ENCODE measurements around the gene EMILIN3.

EMILIN3 gene

DNA sequence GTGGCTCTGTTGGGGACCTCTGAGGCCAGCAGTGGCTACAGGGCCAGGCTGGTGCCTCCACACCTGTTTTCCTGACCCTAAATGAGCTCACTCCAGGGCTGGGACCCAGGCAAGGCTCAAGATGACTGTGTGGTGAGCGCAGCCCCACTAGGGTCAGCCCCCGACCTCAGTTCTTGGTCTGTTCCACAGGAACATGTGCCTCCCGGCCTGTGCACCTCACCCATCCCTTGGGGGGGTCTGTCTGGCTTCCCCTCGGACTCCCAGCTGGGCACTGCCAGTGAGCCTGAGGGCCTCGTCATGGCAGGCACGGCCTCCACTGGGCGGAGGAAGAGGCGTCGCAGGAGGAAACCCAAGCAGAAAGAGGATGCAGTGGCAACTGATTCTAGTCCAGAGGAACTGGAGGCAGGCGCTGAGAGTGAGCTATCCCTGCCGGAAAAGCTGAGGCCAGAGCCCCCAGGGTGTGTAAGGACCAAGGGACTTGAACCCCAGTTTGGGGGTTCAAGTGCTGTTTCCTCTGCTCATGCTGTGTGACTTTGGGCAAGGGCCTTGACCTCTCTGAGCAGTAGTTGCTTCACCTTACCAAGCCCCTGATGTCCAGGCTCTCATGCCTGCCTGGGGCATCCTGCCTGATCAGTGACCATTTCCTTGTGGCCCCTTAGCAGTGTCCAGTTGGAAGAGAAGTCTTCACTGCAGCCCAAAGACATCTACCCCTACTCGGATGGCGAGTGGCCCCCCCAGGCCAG, 18.0 kb downstream of the EMILIN3 start:
- no peak overlapping the region for H3K4me3 ChIP-seq (ENCODE audit: low read depth, low read length)

DNA sequence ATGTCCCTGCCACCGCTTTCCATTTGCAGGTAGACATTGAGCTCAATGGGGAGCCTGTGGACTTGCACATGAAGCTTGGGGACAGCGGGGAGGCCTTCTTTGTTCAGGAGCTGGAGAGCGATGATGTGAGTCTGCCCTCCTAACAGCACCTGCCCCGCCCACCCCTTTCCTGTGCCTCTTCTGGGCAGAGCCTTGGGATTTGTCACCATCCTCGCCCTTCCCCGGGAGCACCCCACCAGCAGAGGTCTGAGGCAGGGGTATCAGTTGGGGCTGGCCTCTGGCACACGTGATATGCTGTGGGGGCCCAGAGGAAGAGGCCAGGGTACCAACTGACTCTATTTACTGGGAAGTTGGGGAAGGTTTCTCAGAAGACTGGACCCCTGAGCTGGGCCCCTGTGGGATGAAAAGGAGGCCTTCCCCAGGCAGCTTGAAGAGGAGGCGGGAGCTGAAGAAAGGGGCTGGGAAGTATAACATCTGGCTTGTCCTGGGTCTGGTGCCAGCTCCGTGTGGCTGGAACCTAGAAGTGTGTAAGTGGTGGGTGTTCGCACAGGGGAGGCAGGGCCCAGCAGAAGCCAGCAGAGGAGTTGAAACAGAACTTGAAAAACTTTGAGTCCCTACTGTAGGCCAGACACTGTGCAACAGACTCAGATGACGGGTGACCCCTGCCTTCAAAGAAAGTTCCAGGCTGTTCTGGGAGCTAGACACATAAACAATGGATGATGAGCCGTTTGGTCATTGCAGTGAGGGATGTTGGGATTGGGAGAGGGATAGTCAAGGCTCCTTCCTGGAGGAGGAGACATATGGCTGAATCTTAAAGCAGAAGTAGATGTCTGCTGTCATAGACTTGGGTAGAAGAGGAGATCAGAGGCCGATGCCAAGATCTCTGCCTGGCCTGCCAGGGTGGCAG, 18.8 kb downstream of the EMILIN3 start:
- H3K4me3 ChIP-seq (ENCODE audit: low read depth, low read length) = no peak overlapping the region

DNA sequence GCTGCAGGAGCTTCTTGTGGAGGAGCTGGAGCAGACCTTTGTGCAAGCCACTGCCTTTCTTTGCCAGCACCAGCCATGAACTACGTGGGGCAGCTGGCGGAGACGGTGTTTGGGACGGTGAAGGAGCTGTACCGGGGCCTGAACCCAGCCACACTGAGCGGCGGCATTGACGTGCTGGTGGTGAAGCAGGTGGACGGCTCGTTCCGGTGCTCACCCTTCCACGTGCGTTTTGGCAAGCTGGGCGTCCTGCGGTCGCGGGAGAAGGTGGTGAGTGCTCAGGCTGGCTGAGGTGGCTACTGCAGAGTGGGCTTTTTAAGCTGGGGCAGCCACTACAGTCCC, 20.9 kb downstream of the EMILIN3 start:
- H3K4me3 ChIP-seq (ENCODE audit: low read depth, low read length) = no peak overlapping the region

DNA sequence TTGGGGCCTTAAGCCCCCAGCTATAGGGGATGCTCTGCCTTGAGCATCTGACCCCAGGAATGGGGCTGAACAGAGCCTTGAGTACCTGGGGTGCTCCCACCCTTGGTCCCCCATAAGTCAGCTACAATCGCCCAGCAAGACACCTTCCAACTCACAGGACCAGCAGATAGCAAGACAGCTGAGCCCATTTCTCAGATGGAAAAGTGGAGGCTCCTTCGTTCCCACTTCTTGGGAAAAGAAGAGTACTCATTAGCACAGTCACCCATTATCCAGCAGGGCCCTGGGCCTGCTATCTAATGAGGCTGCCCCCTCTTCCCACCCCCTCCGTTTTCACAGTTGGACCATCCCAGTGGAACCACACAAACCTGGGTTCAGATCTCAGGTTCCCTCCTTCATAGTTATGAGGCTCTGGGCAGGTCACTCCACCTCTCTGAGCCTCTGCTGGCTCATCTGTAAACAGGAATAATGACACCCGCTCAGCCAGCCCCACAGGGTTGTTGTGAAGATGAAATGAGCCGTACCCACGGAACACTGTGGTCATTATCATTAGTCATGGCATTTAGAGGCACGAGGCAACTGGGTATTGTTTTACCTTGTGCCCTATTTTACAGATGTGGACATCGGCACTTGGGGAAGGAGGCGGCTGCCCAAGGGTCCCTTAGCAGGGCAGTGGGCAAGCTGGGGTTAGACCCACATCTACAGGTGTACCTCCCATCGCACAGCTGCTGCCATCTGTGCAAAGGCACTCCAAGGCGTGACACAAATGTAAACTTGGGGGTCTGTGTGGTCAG, 21.5 kb downstream of the EMILIN3 start:
- no peak overlapping the region for H3K4me3 ChIP-seq (ENCODE audit: low read depth, low read length)

DNA sequence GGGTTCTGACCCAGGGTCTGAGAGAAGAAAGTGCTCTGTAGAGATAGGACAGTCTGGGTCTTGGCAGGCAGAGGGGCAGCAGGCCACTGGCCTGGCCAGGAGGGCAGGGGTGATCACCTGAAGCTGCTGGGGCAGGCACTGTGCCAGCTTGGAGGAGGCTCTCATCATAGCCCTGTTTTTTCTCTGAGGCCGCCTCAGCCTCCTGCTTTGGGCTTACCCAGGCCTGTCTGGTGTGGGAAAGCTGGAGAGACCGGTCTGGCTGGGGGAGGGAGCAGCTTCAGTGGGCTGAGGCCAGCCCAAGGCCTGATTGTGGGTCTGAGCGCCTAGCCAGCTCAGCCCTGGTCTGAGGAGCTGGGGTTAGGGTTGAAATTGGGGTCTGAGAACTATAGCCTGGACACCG, 22.1 kb downstream of the EMILIN3 start:
- H3K4me3 ChIP-seq (ENCODE audit: low read depth, low read length) = no peak overlapping the region

DNA sequence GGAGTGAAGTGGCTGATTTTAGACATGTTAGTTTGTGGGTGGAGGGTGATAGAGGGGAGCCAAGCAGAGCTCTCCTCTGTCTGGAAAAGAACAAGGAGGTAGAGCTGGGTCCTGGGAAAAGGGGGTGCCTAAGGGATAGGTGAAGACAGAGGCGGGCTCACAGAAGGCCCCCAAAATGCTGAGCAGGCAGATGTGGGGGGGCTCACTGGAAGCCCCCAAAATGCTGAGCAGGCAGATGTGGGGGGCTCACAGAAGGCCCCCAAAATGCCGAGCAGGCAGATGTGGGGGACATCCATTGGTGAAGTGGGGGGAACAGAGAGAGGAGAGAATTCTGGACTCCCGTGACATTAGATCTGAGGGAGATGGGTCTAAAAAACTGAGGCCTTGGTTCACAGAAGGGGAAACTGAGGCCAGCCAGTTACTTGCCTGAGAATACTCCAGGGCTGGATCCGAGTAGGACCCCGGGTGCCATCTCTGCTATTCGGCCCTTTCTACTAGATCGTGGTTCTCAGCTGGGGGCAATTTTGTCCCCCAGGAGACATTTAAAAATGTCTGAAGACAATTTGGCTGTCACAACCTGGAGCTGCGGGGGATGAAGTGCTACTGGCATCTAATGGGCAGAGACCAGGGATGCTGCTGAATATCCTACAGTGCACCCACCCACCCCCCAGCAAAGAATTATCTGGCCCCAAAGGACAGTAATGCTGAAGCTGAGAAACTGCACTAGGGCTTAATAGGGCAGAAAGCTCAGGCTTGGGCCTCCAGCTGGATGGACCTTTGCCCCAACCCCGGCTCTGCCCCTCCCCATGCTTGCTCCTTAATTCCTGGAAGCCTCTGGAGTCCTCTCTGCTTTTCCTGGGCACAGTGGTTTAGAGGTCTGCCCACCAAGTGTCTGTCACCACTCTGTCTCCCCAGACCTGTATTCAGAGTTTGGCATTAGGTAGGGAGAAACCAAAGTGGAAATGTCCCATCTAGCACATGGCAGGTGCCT, 23.8 kb downstream of the EMILIN3 start:
- H3K4me3 ChIP-seq (ENCODE audit: low read depth, low read length) = no peak overlapping the region

DNA sequence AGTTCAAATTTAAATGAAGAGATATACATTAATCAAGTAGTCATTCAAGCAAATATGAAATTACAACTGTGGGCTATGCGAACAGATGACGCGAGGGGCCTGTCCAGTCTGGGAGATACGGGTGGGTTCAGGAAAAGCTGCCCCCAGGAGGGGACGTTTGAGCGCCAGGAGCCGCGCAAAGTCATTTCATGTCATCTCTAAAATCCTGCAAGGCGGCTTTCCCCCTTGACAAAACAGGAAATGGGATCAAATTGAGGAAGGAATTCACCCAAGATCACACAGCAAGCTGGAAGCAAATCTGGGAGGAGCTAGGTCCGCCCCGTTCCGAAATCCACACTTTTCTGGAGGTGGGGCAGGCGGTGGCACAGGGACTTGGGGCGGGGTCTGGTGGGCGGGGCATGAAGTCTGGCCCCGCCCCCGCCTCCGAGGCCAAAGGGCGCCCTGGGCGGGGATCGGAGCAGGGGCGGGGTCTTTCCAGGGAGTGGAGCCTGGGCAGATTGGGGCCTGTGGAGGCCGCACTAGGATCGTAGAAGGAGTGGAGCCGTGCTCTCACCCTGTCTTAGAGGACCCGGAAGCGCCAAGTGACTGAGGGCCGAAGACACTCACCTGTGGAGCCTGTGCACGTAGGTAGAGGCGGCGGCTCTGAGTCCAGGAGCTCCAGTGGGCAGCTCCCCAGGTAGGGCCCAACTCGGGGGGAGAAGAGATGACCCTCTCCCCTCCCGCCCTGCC, 26.1 kb downstream of the EMILIN3 start, which contains the start of gene LPIN3:
LPIN3 (plus strand) TSS at position 495 of the 729 bp plus-strand sequence. CDS start 4,983 bp downstream, outside the sequence.
- peak within 1 kb of the TSS; percentile 47 for H3K4me3 ChIP-seq (ENCODE audit: low read depth, low read length)

DNA sequence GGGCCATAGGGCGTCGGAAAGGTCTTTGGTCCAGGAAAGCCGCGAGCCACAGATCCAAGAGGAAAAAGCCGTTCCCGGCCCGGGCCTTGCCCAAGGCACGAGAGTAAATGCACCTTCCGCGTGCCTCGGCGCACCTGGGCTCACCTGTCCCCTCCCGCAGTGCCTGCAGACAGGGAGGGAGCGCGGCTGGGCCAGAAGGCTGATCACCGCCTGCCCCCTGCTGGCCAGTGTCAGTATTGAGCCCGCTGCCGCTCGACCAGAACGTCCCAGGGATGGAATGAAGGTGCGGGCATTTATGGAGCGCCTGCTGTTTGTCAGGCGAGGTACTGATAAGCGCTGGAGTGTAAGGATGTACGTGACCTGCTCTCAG, 26.7 kb downstream of the EMILIN3 start:
- H3K4me3 ChIP-seq (ENCODE audit: low read depth, low read length) = peak overlapping the region; percentile 47

DNA sequence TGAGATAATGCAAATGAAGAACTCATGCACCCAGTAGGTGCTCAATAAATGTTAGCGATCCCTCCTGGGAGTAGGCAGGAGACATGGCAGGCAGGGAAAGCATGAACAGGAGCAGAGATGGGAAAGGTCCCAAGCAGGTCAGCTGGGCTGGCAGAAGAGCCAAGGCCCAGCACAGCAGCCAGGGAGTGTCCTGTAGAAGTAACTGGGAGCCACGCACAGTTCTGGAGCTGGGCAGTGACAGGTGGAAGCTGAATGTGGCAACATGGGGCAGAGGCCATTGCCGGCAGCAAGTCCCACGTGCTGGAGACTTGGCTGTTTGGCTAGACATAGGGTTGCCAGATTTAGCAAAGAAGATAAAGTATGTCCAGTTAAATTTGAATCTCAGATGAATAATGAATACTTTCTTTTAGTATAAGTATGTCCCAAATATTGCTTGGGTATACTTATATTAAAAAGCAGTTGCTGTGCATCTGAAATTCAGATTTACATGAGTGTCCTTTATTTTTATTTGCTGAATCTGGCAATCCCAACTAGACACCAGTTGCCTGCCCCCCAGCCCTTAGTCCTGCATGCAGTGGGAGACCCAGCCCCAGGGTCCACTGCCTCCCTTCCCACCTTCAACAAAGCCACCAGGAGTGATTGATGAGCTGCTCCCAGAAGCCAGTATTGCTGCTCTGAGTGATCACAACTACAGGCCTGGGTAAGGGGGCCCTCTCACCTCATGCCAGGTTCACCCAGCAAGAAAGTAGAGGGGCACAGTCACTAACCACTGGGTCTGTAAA, 29.7 kb downstream of the EMILIN3 start:
- no peak overlapping the region for H3K4me3 ChIP-seq (ENCODE audit: low read depth, low read length)

DNA sequence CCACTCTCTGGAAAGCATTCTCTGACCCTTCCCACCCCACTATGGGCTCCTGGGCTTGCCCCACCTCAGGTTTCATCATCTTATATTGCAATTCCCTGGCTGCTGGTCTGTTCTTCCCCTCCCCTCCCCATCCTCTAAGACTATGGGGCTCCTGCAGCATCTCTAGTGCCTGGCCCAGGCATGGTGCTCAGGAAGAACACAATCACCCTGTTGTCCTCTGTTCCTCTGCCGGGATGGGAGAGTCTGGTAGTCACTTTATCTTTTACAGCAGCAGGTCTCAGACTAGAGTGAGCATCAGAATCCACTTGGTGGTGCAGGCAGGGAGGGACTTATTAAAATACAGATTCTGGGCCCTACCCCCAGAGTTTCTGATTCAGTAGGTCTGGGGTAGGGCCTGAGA, 31.0 kb downstream of the EMILIN3 start:
- no peak overlapping the region for H3K4me3 ChIP-seq (ENCODE audit: low read depth, low read length)

DNA sequence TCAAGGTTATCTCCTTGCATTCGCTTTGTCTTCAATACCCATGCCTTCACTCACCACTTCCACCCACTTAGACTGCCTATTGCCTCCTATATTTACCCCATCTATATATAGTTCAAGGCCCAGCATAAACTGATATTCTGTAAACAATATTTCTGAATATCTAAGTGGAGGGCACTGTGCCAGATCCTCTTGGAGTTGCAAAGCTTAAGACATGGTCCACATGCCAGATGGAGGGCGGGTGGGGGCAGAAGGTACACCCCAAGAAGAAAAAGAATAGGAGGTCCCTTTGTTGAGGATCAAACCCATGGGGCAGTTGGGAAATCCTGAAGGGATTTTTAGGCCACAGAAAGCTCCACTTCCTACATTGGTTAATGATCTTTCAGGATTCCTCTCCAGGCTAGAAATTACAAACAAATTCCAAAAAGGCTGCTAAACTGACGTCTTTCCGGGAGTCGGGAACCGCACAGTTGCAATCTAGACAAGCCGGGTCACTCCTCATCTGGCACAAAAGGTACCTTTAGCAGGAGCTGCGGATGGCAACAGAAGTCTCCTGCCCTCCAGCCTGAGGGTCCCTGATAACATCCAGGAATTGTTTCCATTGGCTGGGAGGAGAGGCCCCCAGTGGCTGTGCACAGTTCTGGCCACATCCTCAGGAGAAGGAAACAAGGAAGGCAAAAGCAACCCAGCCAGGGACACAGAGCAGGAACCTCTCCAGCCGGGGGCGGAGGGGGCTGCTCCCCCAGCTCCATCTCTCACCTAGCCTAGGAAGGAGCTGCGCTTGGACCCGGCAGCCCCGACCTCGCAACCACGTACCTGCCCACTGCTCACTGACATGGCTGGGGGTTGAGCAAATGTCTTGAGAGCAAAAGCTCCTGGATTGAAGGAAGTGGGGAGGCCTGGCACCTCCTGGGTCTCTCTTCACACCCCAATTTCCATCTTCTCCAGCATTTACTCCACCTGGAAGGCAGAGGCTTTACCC, 31.9 kb downstream of the EMILIN3 start:
- no peak overlapping the region for H3K4me3 ChIP-seq (ENCODE audit: low read depth, low read length)

DNA sequence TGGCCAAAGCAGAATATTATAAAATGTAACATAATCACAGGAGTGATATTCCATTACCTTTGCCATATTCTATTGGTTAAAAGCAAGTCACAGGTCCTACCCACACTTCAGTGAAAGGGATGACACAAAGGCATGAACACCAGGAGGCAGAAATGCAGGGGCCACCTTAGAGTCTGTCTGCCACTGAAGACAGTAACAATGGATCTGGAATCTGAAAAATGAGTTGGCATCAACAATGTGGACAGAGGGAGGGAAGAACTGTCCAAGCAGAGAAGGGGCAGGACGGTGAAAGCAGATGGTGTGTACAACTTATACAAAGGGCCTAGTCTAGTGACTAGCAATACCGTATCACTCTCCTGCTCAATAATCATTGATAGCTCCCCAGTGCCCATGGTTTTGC, 32.6 kb downstream of the EMILIN3 start:
- H3K4me3 ChIP-seq (ENCODE audit: low read depth, low read length) = no peak overlapping the region

DNA sequence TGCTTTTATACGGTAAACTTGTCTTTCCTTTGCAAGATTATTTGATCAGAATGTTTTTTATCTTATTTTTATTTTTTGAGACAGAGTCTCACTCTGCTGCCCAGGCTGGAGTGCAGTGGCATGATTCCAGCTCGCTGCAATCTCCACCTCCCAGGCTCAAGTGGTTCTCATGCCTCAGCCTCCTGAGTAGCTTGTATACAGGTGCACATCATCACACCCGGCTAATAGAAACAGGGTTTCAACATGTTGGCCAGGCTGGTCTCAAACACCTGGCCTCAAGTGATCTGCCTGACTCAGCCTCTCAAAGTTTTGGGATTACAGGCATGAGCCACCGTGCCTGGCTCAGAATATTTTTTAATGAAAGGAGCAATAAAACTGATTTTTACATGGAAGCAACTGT, 34.9 kb downstream of the EMILIN3 start:
- H3K4me3 ChIP-seq (ENCODE audit: low read depth, low read length) = no peak overlapping the region

DNA sequence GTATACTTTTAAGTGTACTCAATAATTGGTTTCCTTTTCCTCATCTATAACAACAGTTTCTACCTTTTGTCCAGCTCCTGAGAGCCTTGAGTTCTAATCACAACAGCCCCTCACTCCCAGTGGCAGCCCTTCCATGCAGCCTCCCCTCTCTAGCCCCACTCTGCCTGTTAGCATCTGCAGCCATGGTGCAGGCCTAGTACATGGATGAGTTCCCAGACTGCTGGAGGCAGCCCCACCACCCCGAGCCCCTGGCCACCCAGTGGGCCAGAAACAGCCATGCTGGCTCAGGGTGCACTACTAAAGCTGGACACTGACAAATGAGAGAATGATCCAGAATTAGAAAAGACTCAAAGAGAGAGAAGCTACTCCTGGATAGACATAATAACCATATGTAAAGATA, 35.7 kb downstream of the EMILIN3 start:
- H3K4me3 ChIP-seq (ENCODE audit: low read depth, low read length) = no peak overlapping the region

DNA sequence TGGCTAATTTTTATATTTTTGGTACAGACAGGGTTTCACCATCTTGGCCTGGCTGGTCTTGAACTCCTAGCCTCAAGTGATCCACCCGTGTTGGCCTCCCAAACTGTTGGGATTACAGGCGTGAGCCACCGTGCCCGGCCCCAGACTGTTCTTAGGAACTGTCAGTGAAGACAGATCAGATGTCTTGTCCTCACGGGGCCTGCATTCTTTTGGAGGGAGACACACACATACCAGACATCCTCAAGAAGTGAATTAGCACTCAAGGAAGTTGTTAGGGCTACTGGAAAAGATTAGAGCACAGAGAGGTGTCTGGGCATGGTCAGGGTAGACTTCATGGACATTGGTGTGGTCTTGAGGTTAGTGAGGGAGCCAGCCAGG, 36.3 kb downstream of the EMILIN3 start:
- H3K4me3 ChIP-seq (ENCODE audit: low read depth, low read length) = no peak overlapping the region

DNA sequence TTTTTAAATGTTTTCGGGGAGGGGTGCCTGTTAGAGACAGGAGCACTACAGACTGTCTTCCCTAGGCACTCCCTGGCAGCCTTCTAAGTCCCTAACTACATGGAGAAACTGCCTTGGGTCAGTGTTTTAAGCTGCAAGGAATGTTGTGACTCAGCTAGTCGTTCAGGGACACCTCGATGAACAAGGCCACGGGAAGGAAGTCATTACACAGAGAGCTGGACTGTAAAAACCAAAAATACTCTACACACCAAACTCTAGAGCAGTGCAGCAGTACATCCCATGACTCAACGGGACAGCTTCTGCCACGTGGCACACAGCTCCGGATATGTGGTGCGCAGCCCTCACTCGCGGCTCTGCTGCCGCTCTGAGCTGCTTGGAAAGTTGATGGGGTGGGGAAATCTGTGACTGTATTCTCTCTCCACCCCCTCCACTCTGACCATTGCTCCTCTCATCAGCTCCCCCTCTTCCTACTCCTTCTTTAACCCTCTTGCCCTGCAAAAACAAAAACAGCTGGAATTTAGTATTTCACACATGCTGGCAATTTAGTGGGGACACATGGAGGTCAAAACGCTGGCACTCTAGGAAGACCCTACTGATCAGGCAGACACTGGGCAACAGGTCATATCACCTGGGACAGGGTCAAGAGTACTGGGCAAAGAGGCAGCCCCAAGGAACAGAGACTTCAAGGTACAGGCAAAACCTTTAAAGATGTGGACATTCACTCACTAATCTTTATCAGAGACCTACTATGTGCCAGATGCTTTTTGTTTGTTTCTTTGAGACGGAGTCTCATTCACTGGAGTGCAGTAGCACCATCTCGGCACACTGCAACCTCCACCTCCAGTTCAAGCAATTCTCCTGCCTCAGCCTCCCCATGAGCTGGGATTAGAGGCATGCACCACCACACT, 36.9 kb downstream of the EMILIN3 start:
- no peak overlapping the region for H3K4me3 ChIP-seq (ENCODE audit: low read depth, low read length)

DNA sequence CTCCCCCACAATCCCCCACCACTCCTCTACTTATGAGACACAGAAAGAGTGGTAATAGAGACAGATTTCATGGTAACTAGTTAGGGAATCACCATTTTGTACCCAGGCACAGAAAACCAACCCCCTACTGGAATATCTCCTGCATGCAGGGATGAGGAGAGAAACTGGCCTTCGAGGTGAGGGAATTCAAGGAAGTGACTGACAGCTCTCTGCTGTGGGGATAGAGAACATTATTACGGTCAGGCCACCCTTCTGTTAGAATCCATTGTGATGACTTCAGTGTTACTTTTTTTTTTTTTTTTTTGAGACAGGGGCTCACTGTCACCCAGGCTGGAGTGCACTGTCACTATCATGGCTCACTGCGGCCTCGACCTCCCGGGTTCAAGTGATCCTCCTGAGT, 39.4 kb downstream of the EMILIN3 start:
- no peak overlapping the region for H3K4me3 ChIP-seq (ENCODE audit: low read depth, low read length)
